Stimulated activated CD8-positive, alpha-beta memory T cell treated with anti-CD3 and anti-CD28 coated beads, Interleukin-7, amount 100 ng/mL, for 1 hour (primary cell): Measurements from ENCODE around the gene PARD6B.
"Not testable (repeated sequence)": the region's sequence is repeated elsewhere in the genome, so short reads cannot be mapped to it uniquely, and the experiment has no call there.

Experiments
- DNase-seq, 2 donors: peaks; one replicate each; pipeline ENCODE4 v3.0.0-alpha.2; 2020; ENCODE audit warnings: low read depth in 2 of 2

PARD6B gene

GRCh38 chr20:50703651-50704438 lies 27.5 kb upstream of the PARD6B start:
- DNase-seq = not testable (repeated sequence)

DNA sequence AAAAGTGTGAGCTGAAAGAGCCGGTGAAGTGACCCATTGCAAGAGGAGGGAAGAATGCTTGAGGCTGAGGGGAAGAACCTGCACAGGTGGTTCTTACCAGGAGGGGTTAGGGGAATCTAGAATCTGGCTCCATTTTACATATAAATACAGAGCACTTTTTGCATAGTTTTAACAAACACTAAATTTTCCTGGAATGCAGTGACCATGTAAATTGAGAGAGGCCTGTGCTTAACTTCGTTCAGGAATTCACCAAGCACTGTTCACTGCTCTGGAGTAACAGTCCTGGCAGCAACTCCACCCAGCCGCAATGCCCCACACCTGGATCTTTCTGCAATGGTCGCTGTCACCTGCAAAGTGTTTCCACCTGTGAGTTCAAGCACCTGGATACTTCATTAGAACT lies 26.9 kb upstream of the PARD6B start:
- no peak for DNase-seq

GRCh38 chr20:50704971-50705370 lies 26.4 kb upstream of the PARD6B start:
- no peak for DNase-seq

DNA sequence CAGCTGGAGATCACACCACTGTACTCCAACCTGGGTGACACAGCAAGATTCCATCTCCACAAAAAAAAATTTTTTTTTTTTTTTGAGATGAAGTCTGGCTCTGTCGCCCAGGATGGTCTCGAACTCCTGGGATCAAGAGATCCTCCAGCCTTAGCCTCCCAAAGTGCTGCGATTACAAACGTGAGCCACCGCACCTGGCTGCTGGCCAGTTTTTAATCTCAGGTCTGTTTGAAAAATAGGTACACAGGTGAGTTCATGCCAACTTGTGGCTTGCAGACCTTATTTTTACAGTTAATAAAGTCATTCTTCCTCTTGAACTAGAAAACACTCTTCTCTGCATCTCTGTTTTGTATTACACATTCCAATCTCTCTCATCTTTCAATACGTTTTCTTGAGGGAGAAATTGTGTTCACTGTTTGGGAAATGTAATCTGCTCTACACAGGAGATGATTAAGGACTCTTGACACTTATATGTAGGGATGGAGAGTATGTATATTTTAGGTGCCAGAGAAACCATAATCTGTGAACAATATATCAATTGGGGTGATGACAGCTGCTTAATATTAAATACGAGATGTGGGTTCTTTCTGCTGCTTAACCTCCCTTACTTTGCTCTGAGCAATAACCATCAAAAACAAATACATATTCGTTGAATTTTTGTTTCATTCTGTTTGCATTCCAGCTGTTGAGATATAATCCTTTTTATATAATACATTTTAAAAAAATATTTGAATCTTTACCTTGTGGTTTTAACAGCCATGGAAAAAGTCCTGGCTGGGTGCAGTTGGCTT lies 22.3 kb upstream of the PARD6B start:
- DNase-seq = no peak

- no peak for DNase-seq
These were observed 21.8 kb upstream of the PARD6B start for GRCh38 chr20:50709636-50709973.

- DNase-seq = no peak
These were observed 20.8 kb upstream of the PARD6B start for GRCh38 chr20:50710492-50711063.

DNA sequence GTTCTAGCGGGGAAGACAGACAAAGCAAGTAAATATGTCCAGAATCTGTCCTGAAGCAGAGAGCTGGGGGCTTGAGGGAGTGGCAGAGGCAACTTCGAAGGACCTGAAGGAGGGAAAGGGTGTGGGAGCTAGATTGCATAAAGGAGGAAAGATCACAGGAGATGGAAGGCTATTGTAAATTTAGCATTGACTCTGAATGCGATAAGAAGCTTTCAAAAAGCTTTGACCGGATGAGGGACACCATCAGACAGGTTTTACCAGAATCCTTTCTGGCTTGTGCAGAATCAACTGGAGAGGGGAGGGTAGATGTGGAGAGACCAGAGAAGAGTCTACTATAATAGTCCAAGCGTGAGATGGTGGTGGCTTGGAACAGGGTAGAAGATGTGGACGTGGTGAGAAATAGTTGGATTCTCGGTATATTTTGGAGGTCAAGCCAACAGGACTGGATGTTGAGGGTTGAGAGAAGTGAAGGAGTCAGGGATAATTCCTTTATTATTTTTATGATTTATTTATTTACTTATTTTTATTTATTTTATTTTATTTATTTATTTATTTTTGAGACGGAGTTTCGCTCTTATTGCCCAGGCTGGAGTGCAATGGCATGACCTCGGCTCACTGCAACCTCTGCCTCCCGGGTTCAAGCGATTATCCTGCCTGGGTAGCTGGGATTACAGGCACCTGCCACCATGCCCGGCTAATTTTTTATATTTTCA lies 20.1 kb upstream of the PARD6B start:
- DNase-seq = no peak

GRCh38 chr20:50712771-50713656 lies 18.4 kb upstream of the PARD6B start:
- no peak for DNase-seq

DNA sequence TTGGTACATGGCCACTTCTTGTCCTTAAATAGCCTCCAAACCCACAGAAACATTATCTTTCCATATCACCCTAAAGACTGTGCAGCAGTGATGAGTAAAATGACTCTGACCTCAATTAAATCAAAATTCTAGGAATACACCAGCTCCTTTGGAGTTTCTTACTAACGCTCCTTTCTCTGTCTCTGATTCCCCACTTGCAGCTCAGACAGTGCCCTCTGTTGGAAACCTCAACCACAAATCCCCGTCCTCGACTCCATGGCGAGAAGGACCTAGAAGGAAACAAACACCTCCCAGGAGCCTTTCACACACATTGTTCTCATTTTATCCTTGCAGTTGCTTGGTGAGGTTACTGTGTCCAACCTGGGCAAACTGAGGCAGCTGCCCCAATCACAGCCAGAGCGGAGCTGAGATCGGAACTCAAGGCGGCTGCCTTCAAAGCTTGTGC lies 17.7 kb upstream of the PARD6B start:
- no peak for DNase-seq

GRCh38 chr20:50714426-50714825 lies 17.0 kb upstream of the PARD6B start:
- not testable (repeated sequence) for DNase-seq

- no peak for DNase-seq
These were observed 15.7 kb upstream of the PARD6B start for GRCh38 chr20:50715694-50716093.

DNA sequence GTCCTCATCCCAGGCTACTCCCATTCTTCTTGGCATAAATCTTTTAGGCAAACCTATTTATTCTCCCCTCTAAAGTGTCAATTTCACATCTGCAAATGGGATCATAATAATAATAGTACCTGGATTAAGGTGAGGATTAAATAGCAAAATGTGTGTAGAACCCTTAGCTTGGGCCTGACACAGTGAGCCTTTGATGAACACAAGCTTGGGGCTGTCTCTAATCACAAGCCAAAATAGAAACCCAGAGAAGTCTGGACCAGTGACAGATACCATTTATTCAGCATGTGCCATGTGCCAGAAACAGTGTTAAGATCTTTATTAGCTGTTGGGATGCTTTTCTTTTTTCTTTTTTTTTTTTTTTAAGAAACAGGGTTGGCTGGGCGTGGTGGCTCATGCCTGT lies 14.9 kb upstream of the PARD6B start:
- no peak for DNase-seq

- no peak for DNase-seq
These were observed 14.1 kb upstream of the PARD6B start for GRCh38 chr20:50717312-50717711.

DNA sequence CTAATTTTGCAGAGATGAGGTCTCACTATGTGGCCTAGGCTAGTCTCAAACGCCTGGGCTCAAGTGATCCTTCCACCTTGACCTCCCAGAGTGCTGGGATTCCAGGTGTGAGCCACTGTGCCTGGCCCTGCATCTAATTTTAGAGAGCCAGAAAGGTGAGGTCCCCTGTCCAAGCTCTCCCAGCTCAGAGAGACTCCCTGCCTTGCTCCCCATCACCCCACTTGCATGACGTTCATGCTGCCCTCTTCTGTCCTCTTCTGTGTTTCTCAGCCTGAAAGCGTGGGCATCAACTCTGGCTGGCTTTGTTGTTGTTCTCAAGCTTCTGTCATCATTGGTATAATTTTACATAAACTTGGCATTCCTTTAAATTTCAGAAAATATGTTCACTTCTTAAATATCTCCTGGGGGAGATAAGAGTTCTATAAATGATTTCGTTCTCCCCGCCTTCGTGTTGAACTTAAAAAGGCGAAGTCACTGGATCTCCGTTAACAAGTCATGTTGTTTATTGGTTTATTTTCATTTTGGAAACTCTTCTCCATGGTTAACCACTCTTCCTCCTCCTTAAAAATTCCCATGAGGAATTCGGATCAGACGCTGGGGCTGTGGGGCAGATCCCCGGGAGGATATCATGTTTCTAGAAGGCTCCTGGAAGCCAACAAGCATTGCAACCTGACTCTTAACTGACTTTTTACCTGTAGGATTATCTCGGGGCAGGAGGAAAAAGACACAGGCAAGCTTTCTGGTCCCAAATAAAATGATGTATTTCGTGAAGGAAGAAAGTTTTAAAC lies 13.2 kb upstream of the PARD6B start:
- no peak for DNase-seq

- no peak for DNase-seq
These were observed 12.1 kb upstream of the PARD6B start for GRCh38 chr20:50719328-50719727.

GRCh38 chr20:50720026-50720425 lies 11.4 kb upstream of the PARD6B start:
- no peak for DNase-seq

- no peak for DNase-seq
These were observed 10.8 kb upstream of the PARD6B start for GRCh38 chr20:50720582-50720981.

DNA sequence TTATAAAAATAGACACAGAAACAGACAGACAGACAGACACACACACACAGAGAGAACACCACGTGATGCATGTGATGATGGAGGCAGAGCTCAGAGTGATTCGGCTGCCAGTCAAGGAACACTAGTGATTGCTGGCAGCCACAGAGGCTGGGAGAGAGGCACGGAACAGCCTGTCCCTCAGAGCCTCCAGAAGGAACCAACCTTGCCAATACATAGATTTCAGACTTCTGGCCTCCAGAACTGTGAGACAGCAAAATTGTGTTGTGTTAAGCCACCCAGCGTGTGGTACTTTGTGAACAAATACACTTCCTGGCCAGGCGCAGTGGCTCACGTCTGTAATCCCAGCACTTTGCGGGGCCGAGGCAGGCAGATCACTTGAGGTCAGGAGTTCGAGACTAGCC lies 9.5 kb upstream of the PARD6B start:
- DNase-seq = no peak

- no peak for DNase-seq
These were observed 8.8 kb upstream of the PARD6B start for GRCh38 chr20:50722424-50723155.

DNA sequence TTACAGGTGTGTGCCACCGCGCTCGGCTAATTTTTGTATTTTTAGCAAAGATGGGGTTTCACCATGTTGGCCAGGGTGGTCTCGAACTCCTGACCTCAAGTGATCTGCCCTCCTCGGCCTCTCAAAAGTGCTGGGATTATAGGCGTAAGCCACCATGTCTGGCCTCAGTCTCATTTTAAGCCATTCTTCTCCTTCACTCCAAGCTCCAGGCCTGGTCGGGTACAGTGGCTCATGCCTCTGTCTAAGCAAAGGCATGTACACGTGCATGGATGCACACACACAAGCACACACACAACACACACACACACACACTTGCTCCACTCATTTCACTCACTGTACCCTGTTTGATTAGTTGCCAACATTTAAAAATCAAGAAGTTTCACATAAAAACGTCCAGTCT lies 7.7 kb upstream of the PARD6B start:
- no peak for DNase-seq
